ENCODE measurements around the gene COLGALT1.

The COLGALT1 gene

GRCh38 chr19:17599780-17600179, 44.3 kb downstream of the COLGALT1 start:
- no peak for DNase-seq (ENCODE audit: low read depth)

DNA sequence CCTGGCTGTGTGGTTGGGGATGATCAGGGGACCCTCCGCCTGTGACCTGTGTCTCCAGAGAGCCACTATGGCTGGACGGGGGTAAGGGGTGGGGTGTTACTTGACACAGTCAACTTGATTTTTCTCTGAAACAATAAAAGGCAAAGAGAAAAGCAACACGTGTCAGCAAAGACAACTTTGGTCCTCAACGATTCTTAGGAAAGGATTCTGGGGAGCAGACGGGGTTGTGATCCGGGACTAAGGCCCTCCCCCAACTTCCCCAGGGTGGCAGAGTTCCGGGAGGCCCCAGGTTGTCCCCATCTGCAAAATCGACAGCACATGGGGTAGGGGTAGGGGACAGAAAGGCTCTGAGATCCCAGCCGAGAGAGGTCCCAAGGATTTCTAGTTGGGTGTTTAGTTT, 46.2 kb downstream of the COLGALT1 start:
- DNase-seq (ENCODE audit: low read depth) = no peak

DNA sequence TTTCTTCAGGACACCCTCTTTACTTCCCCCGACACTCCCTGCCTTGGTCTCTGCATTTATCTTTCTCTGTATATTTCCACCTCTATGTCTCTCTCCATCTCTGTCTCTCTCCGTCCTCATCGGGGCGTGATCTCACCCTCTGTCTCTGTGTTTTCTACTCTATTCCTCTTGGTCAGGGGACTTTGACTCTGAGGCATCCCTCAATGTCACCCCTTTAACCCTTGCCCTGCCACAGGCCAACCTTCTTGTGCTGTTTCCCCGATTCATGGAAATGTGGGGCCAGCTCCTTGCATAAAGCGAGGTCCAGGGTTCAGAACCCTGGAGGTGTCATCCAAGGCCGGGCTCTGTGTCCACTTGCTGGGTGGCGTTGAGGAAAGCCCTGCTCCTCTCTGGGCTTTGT, 46.8 kb downstream of the COLGALT1 start:
- DNase-seq (ENCODE audit: low read depth) = no peak

DNA sequence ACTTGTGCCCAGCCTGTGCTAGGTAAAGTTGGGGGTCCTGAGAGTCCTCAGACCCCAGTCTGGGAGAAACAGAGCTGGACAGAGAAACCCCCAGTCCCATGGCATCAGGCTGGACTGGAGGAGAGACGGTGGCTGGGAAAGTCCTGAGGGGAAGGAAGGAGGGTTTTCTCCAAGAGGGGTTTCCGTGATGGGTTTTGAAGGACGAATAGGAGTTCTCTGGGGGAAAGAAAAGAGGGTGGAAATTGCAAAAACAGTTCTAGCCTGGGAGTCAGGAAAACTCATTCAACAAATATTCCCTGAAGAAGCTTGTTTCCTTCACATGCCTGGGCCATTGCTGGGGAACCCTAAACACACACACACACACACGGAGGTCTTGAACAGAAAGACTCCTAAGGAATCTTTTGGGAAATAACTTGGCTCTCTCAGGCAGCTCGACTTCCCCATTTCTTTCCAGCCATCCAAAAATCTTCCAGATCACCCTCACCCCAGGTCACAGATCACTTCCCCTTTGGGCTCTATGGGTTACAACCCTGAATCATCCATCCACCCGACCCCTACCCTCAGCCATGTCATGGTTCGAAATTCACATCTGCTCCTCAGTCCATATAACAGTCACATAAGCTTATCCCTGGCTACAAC, 47.5 kb downstream of the COLGALT1 start:
- DNase-seq (ENCODE audit: low read depth) = no peak

GRCh38 chr19:17604372-17605025, 49.0 kb downstream of the COLGALT1 start:
- no peak for DNase-seq (ENCODE audit: low read depth)

DNA sequence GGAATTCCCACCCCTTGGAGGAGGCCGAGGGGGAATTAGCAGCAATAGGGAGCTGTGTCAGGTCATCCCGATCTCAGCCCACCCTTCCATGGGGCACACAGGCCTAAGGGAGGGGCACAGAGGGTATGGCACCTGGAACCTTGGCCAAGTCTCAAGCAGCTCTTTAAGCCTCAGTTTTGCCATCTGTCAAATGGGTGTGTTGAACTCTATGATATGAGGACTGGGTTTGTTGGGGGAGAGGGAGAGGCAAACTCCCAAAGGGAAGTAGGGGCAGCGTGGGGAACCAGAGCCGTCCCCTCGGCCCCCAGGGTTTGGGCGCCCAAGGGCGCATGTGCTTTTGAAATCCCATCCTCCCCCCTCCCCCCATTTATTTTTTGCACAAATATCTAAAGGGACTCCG, 49.7 kb downstream of the COLGALT1 start:
- no peak for DNase-seq (ENCODE audit: low read depth)

GRCh38 chr19:17605761-17606589, 50.5 kb downstream of the COLGALT1 start:
- DNase-seq (ENCODE audit: low read depth) = peak; percentile 66

DNA sequence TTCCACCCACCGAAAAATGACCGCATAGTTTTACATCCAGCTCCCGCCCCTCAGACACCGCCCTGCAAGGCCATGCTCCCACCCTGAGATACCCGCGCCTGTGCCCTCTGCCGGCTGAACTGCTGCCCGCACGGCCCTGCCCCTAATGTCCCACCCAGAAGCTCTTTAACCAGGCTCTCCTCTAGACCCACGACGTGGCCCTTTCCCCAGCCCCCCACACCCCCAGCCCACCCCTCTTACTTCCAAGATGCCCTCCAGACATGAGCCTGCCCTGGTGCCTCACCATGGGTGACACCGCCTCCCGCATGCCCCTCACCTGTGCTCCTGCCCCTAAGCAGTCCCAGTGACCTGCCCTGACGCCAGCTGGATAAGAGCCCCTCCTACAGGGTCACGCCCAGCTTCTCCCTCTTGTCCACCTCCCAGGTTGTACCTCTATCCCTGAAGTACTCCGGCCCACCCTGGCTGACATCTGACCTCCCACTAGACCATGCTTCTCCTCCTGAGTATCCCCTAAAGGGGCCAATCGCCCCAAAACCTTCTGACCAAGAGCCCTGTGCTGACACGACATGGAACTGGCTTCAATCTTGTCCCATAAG, 51.2 kb downstream of the COLGALT1 start:
- no peak for DNase-seq (ENCODE audit: low read depth)

DNA sequence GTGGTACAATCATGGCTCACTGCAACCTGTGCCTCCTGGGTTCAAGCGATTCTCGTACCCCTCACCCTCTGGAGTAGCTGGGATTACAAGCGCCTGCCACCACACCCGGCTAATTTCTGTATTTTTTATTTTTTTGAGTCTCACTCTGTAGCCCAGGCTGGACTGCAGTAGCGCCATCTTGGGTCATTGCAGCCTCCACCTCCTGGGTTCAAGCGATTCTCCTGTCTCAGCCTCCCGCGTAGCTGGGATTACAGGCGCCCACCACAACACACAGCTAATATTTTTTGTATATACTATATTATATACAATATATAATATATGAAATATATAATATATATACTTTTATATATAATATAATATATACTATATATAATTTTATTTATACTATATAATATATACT, 52.5 kb downstream of the COLGALT1 start:
- no peak for DNase-seq (ENCODE audit: low read depth)

GRCh38 chr19:17610384-17610783, 54.9 kb downstream of the COLGALT1 start:
- no peak for DNase-seq (ENCODE audit: low read depth)

- no peak for DNase-seq (ENCODE audit: low read depth)
Measured at GRCh38 chr19:17611462-17612244, 56.2 kb downstream of the COLGALT1 start.

GRCh38 chr19:17614476-17614875, 59.0 kb downstream of the COLGALT1 start:
- DNase-seq (ENCODE audit: low read depth) = no peak

DNA sequence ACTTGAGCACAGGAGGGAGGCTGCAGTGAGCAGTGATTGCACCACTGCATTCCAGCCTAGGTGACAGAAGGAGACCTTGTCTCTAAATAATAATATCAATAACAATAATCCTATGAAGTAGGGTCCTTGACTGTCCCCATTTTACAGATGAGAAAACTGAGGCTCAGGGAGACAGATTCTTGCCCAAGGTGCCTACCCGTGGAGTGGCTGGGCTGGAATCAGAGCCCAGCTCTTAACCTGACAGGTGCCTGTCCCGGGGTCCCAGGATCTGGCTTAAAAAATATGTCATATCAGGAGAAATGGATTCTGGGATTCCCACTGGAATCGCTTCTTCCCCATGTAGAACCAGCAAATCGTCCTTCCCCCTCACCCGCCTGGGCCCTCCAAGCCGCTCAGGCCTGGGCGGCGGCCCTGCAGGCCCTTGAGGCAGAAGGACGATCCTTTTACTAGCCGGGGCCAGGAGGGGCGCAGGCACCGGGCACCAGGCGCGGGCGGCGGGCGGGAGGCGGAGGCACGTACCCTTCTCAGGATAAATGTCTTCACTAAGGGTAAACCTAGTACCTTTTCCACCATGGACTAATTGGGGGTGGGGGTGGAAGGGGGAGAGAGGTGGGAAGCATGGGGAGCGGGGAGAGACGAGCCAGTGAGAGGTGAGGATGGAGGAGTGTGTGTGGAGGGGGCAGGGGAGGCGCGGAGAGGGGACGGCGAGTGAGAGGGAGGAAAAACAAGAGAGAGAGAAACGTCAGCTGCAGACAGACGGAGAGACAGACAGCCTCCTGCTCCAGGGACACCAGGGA, 60.6 kb downstream of the COLGALT1 start:
- DNase-seq (ENCODE audit: low read depth) = no peak

- DNase-seq (ENCODE audit: low read depth) = no peak
Measured at GRCh38 chr19:17616686-17616960, 61.2 kb downstream of the COLGALT1 start.

DNA sequence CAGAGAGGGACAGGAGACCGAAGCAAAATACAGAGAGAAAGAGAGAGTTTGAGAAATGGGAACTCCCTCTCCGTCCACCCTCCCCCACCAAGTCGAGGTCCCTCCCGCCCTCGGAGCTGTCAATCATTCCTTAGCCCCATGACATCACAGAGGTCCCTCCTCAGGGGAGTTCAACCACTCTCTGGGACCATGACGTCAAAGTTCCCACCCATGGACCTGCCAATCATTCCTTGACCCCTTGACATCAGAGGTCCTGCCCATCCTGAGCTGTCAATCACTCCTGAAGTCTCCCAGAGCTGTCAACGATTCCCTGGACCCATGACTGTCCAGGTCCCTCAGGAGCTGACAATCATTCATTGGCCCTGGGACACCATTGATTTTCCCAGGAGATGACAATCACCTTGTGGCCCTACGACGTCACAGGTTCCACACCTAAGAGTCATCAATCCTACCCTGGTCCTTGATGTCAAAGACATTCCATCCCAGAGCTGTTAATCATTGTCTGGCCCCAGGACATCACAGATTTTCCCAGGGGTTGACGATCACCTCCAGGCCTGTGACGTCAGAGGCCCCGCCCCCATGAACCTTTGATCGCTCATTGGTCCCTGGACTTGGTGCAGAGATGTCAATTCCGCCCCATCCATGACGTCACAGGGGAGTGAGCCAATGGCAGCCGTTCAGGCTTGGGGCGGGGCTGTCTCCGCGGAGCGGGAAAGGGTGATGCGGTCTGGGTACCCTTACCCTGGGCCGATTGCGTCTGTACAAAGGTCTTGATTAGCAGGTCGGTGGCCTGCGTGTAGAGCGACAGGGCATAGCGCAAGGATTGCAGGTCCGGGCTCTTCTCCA, 61.7 kb downstream of the COLGALT1 start:
- no peak for DNase-seq (ENCODE audit: low read depth)

- no peak for DNase-seq (ENCODE audit: low read depth)
Measured at GRCh38 chr19:17617807-17618192, 62.4 kb downstream of the COLGALT1 start.

DNA sequence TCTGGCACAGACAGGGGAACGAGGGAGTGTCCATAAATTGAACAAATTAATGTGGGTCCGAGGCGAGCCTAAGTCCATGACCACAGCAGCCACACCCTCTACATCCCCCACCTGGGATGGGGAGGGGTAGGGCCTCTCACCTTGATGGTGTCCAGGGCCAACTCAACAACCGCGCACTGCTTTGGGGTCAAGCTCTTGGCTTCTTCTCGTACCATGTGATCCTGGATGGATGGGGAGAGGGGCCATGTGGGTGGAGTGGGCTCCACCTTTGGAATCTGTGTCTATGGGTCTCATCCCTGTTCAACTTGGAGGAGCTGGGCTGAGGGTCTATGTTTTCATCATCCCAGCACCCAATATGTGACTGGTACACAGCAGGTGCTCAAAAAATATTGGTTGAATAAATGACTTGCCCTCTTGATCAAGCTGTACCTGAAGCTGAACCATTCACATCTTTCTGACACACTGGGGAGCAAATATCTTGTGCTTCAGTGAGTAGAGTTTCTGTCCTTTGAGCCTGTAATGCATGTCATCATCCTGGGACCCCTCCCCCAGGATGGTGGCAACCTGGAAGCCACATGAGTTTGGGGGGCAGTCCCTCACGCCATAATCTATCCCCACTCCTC, 62.9 kb downstream of the COLGALT1 start:
- DNase-seq (ENCODE audit: low read depth) = no peak

GRCh38 chr19:17618936-17619335, 63.5 kb downstream of the COLGALT1 start:
- DNase-seq (ENCODE audit: low read depth) = no peak

GRCh38 chr19:17620696-17621095, 65.2 kb downstream of the COLGALT1 start:
- no peak for DNase-seq (ENCODE audit: low read depth)
